Activated T-helper 9 cell treated with anti-CD3 and anti-CD28 coated beads, Interleukin-2, amount 50 U/mL, for 16 hours (primary cell): ENCODE data around the gene MST1.
"Not testable (repeated sequence)": the region's sequence is repeated elsewhere in the genome, so short reads cannot be mapped to it uniquely, and the experiment has no call there.

Source experiments
- DNase-seq: peaks from one replicate; pipeline ENCODE4 v3.0.0-alpha.2; 2020; ENCODE audit warnings: low read depth

MST1 gene

DNA sequence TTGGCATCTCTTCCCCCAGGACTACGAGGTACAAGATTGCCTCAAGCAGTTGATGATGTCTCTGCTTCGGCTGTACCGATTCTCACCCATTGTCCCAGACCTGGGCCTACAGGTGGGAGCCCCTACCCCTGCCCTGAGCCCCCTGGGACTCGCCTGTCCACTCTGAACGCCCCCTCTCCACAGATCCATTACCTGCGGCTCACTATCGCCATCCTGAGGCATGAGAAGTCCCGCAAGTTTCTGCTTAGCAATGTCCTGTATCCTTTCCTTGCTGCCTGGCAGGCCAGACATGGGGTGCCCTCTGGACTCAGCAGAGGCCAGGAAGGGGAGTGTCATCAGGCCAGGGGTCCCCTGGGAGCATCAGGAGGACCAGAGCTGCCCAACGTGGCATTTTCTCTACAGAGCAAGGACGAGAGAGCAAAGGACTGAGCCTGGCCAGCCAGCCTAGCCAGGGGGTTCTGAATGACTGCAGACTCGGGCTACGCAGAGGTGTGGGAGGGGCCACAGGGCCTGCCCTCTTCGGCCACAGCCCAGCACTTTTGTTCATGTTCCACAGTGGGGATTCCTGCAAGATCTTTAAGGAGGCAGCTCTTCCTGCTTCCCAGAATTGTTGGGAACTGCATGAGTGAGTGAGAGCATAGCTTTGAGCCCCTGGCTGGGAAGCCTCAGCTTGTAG lies 11.3 kb upstream of the MST1 start:
- DNase-seq: no peak

DNA sequence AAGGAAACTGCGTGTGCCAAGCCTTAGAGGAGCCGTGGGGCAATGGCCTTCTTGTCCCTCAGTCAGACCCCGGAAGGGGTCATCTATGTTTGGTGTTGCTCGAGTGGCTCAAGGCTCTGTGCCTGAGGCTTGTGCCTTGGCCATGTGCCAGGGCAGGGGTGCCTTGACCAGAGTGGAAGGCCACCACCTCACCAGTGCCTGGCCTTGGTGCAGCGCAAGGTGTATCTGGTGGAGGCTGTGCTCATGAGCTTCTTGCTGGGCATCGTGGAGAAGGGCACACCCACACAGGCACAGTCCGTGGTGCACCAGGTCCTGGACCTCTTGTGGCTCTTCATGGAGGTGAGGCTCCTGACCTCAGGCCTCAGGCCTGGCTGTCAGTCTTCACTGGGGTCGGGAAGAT lies 10.7 kb upstream of the MST1 start:
- DNase-seq: no peak

DNA sequence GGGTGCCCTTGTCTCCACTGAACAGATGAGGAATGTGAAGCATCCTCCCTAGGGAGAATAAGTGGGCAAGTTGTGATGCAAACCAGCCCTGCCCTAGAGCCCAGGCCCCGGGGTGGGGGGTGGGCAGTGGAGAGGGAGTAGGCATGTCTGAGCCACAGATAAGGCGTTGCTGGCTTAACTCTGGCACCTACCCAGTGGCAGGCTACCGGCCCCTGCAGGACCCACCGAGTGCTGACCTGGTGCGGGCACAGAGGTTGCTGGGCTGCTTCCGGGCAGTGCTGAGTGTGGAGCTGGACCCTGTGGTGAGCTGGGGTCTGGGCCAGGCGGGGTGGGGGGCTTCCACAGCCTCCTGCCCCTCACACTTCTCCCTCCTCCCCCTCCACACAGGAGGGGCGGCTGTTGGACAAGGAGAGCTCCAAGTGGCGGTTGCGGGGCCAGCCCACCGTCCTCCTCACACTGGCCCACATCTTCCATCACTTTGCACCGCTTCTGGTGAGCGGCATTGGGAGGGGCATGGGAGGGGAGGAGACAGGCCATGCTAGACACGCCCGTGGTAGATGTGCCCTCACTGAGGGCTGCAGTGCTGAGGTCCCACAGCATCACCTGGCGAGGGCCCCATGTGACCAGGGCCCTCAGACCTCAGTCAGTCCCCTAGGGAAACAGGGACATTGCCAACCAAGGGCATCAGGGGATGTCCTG lies 10.2 kb upstream of the MST1 start:
- DNase-seq: no peak

DNA sequence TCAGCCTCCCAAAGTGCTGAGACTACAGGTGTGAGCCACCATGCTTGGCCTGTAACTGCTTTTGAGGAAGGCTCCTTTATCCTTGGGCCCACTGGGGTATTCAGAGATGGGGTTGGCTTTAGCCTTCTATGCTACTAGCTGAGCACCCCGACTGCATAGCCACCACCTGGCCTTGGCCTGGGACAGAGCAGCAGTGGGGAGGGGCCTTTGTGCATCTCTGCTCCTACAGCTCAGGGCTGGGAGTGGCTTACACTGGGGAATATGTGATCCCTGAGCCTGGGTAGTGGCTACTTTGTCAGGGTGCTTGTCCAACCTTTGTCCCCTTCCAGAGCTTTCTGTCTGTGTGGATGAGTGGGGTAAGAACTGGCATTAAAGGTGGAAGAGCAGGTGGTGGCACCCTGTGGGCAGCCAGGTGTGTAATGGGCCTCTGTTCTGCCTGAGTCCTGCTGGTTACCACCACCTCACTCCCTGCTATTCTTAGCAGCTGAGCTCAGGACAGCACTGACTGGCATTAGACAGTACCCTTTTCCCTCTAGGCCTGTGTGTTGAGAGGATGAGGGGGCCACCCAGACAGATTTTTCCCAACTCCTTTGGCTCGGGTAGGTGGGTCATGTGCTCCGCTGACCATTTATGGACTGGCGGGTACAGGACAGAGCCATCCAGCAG lies 6.2 kb upstream of the MST1 start:
- not testable (repeated sequence) for DNase-seq

DNA sequence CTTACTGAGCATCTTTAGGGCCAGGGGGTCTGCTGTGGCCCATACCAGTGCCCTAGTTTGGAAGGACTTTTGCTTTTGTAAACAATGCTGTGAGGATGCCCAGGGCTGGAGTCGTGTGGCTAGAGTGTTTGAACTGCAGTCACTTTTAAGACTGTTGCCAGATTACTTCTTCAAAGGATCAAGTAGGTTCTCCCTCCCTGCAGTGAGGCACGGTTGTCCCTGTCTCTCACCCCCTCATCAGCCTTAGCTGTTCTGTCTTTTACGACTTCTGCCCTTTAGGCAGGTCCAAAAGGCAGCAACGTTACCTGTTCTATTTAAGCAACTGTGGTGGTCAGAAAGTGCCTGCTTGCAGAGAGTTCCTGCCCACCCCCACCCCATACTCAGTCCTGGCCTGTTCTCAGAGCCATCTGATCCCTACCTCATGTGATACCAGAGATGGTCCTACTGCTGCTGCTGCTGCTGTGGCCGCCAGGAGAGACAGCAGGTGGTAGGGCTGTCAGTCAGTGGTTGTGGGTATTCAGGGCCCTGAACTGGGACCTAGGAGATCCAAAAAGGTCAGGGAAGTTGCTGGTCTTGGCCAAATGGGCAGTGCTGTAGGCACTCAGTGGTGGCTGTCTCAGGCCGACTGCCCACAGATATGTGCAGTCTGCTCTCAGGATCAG lies 5.3 kb upstream of the MST1 start:
- not testable (repeated sequence) for DNase-seq

DNA sequence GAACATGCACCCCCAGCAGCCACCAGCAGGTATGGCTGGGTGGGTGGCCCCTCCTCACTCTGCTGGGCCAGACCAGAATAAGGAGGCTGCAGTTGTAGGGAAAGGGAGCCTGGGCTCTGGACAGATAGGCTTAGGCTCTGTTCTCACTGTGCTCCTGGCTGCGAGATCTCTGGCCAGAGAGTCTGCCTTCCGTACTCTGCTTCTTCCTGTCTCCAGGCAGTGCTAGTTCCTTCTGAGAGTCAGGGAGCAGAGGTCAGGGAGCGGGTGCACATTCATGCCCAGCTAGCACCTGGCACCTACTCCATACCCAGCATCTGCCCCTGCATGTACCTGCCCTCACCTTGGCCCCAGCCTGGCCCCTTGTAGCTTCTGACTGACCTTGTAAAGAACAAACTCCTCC lies 2.2 kb upstream of the MST1 start:
- not testable (repeated sequence) for DNase-seq

DNA sequence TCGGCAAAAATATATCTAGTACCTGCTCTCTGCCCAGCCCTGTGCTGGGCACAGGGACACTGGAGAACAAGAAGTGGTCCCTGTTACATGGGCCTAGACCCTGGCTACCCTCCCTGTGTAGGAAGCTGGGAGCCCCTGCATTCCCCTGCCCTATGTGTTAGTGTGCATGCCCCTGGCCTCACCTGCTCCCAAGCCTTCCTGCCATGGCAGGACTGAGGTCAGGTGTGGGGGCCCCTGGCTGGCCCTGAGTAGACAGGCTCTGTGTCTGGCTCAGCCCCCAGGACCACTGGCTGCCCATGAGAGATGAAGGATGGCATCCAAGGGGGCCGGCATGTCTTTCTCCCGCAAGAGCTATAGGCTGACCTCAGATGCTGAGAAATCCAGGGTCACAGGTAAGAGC lies 1.6 kb upstream of the MST1 start:
- not testable (repeated sequence) for DNase-seq

DNA sequence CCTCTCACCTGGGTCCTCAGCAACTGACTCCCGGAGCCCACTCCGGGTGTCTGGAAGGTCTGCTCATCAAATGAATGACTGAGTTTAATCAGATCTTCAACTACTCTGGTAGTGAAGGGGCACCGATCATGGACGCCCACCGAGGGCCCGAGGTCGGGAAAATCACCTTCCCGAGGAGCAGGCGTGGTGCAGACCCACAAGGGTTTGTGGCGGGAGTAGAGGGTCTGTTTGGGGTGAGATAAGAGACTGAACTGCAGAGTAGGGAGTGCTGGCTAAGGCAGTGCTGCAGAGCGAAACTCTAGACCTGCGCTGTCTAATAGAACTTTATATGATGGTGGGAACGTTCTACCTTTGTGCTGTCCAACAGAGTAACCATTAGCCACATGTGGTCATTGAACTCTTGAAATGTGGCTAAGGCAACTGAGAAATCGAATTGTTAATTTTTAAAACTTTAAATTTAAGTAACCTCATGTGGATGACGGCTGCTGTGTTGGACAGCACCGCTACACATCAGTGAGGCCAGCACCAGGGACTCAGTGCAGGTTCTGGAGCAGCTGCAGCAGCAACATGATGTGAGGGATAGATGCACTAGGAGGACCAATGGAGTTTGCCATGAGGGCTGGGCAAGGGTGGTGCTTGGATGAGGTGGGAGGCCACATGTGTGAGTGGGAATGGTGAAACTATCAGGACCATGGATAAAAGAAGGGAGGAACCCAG lies 792 bp upstream of the MST1 start:
- DNase-seq: not testable (repeated sequence)

DNA sequence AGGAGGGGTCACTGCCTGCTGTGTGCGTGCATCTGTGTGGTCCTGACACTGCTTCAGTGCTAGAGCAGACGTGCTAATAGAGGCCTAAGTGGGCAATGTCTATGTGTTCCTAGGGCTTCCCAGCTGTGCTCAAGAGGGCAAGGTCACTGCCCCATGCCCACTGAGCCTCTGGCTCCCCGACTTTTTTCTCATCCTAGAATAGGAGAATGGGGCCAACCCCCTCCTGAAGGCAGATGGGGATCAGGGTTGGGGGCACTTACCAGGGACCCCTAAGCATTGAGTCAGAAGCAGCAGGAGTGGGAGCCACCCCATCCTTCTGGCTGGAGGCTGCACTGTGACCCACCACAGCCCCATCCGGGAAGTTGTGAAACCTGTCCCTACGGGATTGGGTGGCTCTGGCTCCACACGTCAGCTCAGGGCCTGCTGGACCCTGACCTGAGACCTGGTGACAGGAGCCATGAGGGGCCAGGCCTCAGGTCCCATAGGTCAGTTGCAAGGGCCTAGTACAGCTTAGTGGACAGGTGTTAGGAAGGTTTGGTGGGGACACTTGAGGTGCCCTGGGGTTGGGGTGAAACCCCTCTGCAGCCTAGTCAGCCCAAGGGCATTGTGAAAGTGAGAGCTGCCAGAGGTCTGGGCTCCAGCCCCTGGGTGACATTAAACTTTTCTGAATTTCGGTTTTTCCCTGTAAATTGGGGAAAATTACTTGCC lies 782 bp downstream of the MST1 start:
- not testable (repeated sequence) for DNase-seq

DNA sequence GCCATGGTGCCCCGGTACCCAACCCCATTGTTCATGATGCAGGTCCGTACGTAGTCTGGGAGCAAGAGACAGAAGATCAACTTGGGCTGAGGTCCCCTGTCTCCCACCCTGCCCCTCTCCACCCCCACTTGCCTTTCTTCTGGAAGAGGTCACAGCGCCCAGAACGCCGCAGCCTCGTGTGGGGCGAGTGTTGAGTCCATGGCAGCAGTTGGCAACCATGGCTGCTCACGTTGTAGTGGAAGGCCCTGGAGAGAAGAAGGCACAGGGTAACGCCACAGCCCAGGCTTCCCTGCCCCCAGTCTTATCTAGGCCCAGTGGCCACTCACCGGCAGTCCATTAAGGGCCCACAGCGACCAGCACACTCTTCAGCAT lies 1.9 kb downstream of the MST1 start:
- not testable (repeated sequence) for DNase-seq

DNA sequence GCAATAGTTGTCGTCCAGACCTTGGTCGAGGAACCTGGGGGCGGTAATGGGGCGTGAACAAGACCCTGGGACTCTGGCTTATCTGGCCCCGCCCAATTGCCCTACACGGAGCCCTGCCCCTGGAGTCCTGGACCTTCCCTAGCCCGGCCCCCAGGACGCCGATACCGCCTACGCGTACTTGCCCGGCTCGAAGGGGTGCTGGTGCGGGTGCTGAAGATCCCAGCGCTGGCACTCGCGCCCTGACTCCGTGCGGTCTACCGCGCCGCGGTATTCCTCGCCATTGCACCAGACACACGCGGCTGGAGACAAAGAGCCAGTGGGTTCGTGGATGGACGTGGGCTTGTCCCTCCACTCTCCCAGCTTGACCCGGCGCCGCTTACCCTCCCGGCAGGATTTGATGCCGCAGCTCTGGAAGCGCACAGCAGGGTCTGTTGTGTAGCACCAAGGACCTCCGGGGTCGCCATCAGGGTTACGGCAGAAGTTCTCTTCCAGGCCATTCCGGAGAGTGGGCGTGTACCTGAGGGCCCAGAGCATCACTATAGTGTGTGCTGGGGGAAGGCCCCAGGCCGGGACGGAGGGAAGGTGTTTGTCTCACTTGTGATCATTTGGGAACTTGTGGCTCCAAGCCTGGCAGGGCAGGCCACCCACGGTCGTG lies 2.4 kb downstream of the MST1 start:
- DNase-seq: not testable (repeated sequence)

DNA sequence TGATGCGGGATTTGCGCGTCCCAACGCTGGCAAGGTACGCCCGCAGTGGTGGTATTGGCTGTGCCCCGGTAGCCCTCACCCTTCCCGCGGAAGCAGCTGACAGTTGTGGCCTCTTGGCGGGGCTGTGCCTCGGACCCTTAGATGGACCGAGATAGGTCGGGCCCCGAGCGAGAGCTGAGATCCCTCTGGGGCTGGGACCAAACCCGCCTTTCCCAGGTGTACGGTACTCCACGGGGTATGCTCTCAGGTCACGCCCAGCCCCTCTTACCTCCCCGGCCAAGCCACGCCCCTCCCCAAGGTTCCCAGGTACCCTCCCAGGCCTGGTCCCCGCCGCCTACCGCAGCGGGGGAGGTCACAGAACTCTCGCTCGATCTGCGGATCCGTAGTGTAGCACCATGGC lies 2.9 kb downstream of the MST1 start:
- not testable (repeated sequence) for DNase-seq

DNA sequence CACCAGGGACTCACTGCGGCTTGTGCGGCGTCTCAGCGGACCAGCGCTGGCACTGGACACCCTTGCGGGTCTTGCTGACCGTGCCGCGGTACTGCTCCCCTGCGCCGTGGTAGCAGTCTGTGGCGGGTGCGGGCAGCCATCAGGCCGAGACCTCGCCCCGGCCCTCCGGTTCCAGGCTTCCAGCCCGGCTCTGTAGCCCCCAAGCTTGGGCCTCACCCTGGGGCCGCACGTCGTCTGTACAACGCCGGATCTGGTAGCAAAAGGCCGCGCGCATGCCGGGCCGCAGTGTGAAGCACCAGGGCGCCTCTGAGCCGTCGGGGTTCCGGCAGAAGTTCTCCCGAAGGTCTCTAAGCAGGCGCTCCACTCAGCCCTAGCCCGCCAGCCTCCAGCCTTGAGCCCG lies 3.4 kb downstream of the MST1 start:
- DNase-seq: not testable (repeated sequence)

DNA sequence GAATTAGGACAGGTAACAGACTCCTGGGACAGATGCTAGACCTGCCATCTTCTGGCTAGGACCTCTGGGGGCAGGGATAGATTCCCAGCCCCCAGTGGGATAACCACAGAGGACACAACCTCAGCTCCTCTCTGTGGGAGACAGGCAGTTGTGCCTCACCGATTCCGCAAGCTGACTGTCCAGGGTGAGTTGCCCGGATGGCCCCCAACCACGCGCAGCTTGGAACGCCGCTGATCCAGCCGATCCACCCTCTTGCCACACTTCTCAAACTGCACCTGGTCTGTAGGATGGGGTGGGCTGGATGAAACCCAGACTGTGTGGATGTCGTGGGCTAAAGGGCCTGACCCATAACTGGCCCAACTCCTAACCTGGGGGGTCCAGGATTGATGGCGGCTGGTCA lies 4.2 kb downstream of the MST1 start:
- DNase-seq: not testable (repeated sequence)

DNA sequence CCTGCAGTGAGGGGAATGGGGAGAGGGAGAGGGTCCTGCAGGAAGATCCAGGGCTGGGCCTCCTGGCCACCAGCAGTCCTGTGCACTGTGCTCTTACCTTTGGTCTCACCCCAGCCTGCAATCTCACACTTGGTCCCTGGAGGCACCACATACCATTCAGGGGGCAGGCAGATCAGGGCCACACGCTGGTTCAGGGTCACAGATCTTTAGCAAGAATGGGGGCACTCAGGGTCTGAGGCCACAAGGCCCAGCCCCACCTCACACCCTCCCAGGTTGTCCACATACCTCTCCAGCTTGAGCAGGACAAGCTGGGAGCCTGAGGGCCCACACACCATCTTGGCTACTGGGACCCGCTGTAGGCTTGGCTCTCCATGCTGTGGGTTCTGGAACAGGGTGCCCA lies 4.8 kb downstream of the MST1 start:
- DNase-seq: not testable (repeated sequence)

DNA sequence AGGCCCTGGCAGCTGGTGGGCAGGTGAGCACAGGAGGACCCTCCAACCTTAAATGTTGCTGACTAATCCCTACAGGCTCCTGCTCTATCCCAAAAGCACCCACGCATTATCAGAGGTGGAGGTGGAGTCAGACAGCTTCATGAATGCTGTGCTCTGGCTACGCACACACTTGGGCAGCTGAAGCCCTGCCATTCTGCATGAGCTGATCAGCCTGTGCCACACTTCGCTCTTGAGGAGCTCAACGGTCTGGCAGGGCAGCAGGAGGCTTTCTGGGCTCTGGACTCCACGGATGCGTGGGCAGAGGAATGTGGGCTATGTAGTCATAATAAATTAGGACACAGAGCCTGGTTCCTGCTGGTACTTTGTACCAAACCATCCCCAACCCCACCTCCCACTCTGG lies 6.1 kb downstream of the MST1 start:
- DNase-seq: no peak

DNA sequence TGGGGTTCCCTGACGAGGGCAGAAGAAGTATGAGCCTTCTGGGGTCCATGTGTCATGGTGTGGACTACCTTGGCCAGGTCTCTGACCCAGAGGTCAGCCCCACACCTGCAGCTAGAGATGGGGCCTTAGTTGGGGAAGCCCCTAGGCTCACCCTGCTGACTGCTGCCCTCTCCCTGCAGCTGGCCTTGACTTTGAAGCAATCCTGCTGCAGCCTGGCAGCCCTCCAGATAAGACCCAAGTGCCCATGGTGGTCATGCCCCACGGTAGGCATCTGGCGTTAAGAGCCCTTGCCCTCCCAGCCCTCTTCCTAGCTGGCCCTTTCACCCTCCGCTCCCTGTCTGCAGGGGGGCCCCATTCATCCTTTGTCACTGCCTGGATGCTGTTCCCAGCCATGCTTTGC lies 7.7 kb downstream of the MST1 start:
- no peak for DNase-seq

DNA sequence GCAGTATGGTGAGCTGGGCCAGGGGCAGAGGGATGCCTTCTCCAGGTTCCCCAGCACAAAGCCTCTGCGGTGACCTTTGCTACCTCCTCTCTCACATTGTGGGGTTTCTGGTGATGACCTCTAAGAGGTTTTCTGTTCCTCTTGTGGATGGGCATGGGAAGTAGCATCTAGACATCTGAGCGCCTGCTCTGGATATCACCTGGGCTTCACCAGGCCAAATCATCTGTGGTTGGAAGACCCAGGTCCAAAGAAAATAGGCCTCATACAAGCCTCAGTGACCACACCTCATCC lies 8.1 kb downstream of the MST1 start:
- no peak for DNase-seq

DNA sequence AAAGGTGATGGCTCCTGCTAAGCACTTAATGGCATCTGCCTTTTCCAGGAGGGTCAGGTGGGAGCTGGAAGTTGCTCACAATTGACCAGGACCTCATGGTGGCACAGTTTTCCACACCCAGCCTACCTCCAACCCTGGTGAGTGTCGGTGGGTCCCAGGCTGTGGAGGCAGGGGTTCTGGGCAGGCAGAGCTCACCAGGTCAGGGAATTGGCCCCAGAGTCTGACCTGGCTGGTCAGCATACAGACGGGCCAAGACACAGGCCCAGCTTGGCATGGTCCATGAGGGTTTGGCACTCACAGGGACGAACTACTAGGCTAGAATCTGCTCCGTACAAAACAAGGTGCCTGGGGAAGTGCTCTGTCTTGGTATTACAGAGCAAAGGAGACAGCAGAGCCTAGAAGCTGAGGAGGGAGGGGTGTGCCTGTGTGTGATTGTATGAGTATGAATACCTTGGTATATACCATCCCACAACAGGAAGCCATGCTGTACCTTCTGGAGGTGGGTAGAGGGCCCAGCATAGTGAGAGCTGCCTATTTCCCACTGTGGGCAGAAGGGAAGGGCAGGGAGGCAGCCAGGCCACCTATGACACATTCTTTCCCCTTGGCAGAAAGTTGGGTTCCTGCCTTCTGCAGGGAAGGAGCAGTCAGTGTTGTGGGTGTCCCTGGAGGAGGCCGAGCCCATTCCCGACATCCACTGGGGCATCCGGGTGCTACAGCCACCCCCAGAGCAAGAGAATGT lies 8.6 kb downstream of the MST1 start:
- DNase-seq: no peak

DNA sequence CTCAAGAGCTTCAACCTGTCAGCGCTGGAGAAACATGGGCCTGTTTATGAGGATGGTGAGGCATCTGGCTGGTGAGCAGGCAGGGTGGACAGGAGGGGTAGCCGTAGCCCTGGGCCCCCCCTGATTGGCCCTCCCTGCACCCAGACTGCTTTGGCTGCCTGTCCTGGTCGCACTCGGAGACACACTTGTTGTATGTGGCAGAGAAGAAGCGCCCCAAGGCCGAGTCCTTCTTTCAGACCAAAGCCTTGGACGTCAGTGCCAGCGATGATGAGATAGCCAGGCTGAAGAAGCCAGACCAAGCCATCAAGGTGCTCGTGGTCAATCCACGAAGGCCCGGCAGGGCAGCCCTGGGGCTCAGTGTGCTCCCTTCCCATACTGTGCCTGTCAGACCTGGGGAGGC lies 13.4 kb downstream of the MST1 start:
- no peak for DNase-seq
